GM12872 (cell line): ENCODE measurements around the gene KLKB1.

Experiments used
- TF ChIP-seq, protein P1 (sequence below): IDR thresholded peaks from 3 replicates; pipeline ENCODE4 v1.5.1; 2011; ENCODE audit warnings: low read depth, mild to moderate bottlenecking, low read length, moderate library complexity; ENCODE audit not compliant: insufficient read depth

KLKB1 gene

DNA sequence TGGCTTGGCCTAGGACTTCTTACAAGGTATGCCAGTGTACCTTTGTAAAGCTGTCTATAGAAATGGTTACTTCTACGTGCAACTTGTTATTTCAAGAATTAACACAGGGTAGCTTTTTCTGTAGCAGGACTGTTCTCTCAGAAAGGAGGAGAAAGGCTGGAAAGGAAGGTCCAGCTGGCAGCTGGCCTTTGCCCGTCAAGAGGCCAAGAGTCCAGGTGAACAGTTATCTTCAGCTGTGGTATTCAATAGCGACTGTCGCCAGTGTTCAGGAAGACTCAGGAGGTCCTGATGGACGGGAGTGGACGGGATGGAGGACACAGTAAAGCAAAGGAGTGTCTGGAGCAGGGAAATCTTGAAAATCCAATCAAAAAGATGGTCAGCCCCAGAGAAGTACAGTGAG lies 31.2 kb upstream of the KLKB1 start:
- TF ChIP-seq, protein P1, sequence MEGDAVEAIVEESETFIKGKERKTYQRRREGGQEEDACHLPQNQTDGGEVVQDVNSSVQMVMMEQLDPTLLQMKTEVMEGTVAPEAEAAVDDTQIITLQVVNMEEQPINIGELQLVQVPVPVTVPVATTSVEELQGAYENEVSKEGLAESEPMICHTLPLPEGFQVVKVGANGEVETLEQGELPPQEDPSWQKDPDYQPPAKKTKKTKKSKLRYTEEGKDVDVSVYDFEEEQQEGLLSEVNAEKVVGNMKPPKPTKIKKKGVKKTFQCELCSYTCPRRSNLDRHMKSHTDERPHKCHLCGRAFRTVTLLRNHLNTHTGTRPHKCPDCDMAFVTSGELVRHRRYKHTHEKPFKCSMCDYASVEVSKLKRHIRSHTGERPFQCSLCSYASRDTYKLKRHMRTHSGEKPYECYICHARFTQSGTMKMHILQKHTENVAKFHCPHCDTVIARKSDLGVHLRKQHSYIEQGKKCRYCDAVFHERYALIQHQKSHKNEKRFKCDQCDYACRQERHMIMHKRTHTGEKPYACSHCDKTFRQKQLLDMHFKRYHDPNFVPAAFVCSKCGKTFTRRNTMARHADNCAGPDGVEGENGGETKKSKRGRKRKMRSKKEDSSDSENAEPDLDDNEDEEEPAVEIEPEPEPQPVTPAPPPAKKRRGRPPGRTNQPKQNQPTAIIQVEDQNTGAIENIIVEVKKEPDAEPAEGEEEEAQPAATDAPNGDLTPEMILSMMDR = no peak

DNA sequence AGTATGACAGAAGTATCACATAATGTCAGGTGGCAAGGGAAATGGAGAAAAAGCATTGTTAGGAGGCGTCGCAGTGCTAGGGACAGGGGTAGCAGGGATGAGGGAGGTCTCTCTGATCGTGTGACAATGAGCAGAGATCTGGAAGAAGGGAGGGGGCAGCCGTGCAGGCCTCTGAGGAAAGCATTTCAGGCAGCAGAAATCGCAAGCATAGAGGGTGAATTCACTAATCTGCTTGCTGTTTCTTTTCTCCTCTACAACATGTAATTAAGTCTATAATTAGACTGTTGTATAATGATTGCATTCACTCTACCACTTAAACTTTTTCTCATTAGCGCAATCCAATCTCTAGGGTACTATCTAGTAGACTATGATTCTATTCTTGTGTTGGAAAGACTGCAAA lies 26.8 kb upstream of the KLKB1 start:
- TF ChIP-seq, protein P1 = no peak

DNA sequence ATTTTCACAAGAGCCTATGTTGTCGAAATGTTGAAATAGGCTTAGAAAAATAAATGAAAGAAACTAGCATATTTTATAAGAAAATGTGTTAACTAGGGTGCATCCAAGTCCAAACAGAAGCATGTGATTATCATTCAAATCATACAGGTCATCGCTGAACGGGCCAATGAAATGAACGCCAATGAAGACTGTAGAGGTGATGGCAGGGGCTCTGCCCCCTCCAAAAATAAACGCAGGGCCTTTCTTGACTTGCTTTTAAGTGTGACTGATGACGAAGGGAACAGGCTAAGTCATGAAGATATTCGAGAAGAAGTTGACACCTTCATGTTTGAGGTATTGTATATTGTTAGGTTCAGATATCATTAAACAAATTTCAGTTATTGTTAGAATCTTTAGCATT lies 26.3 kb upstream of the KLKB1 start:
- TF ChIP-seq, protein P1 = no peak

DNA sequence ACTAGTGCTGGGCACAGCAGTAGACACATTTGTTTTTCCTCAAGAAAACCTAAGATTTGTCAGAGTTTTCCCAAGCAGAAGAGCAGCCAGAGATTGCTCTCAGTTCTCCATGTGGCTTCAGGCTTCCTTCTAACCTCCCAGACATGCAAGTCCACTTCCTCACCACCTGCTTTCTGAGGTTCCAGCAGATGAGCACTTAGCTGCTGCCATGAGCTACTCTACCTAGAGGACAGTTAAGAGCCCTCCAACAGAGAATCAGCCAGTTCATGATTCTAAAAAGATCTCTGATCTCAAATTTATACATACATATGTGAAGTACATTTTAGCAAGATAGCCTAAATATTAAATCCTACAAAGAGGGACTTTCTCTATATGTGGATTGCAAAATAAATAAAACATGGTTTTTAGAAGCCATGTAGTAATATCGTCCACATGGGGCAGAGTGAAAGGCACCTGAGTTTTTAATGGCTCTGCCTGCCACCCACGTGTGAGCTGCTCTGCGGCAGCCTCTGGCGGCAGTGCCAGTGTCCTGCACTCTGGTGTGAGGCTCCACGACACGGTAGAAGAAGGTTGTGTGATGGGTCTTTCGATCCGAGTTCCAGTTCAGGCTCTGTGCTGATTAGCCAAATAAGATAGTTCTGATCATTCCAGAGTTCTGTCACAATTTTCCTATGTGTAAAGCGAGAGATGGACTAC lies 25.6 kb upstream of the KLKB1 start:
- TF ChIP-seq, protein P1 = no peak

DNA sequence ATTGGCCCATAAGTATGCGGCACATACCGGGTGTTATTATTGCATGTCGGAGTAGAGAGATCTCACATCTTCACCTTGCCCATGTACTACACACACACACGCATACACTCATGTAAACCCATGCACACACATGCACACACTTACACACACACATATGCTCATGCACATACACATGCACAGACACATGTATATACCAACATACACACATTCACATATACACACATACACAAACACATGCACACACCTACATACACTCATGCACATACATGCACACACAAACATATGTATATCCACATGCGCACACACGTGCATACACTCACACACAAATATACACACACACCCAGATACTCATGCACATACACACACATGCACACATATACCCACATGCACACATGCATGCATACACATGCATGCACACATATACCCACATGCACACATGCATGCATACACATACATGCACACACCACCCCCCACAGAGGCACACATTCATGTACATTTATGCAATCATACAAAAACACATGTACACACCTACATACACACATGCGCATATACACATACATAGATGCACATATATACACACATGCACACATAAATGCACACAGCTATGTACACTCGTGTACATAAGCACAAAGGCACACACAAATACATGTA lies 24.7 kb upstream of the KLKB1 start:
- TF ChIP-seq, protein P1 = no peak

DNA sequence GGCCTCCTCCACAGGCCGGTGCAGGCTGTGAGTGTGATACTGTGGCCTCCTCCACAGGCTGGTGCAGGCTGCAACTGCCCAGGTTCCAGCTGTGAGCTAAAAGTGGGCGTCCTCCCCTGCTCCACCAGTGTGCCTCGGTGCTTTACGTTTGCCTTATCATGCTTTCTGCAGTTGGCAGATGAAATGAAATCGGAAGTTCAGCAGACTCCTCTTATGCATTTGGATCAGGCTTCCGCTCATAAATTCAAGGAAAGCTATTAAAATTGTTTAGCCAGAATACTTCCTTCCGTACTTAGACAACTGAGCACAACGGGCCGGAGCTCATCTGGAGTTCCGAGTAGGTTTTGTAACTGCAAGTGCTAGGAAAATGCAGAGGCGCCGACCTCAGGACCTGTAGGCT lies 23.9 kb upstream of the KLKB1 start:
- TF ChIP-seq, protein P1 = no peak

DNA sequence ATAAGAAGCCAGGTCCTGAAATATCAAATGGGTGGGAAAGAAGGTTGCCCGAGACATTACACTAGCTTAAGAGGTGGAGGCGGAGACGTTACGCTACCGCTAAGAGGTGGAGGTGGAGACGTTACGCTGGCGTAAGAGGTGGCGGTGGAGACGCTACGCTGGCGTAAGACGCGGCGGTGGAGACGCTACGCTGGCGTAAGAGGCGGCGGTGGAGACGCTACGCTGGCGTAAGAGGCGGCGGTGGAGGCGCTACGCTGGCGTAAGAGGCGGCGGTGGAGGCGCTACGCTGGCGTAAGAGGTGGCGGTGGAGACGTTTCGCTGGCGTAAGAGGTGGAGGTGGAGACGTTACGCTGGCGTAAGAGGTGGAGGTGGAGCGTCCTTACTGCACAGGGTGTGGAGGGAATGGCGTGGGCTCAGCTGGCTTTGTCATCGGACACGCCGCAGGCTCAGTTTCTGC lies 23.2 kb upstream of the KLKB1 start:
- TF ChIP-seq, protein P1 = no peak
